IMR-90 (cell line): Measurements from ENCODE around the gene LHPP. TPM values are rescaled to one million over a fixed set of nuclear protein-coding genes. Genes with fewer than 3 reads are reported as not detected.

ENCODE experiments used
- ATAC-seq: fragments of 200-7000 bp; cut with Tn5 transposase; 2 replicates; pipeline ENCODE4 v1.9.1; 2020; ENCODE audit warnings: low read depth, mild to moderate bottlenecking, moderate library complexity
- BruUV-seq: library from RNA; stranded (reverse); fragments of 400-500 nt; replicated peaks from 2 replicates; lab custom pipeline; 2021; lab: Mats Ljungman, UMichigan
- CTCF ChIA-PET: fragments of 300-600 bp; formaldehyde crosslinking; extraction: SDS; loops from one replicate; lab custom pipeline; 2021; ENCODE audit warnings: antibody characterized with exemption; lab: Yijun Ruan, JAX
- POLR2A ChIA-PET: fragments of 300-600 bp; sonication (Branson Sonifier 250); formaldehyde crosslinking; loops from one replicate; lab custom pipeline; 2022; ENCODE audit warnings: antibody characterized with exemption; ENCODE audit not compliant: unreplicated experiment; lab: Charles Lee
- DNase-seq: peaks from one replicate; pipeline ENCODE4 v3.0.0; 2013
- H2AFZ ChIP-seq: replicated peaks from 2 replicates; pipeline ENCODE3; 2013; ENCODE audit warnings: low read length, mild to moderate bottlenecking; ENCODE audit not compliant: poor library complexity
- H2AK5ac ChIP-seq: 2 replicates; pipeline ENCODE4 v1.6.1; 2013; ENCODE audit warnings: low read depth, low read length, inconsistent platforms
- H2AK9ac ChIP-seq: replicated peaks from 2 replicates; pipeline ENCODE3; 2013; ENCODE audit warnings: mild to moderate bottlenecking, low read depth, low read length, moderate library complexity; ENCODE audit not compliant: poor library complexity
- H2BK120ac ChIP-seq: 2 replicates; pipeline ENCODE4 v1.6.1; 2013; ENCODE audit warnings: low read depth, low read length, inconsistent platforms
- H2BK15ac ChIP-seq: 3 replicates; pipeline ENCODE4 v1.6.1; 2013; ENCODE audit warnings: low read depth, low read length, inconsistent platforms
- H2BK20ac ChIP-seq: 2 replicates; pipeline ENCODE4 v1.6.1; 2013; ENCODE audit warnings: low read depth, mild to moderate bottlenecking, inconsistent platforms, low read length, moderate library complexity
- H2BK5ac ChIP-seq: 2 replicates; pipeline ENCODE4 v1.6.1; 2013; ENCODE audit warnings: mild to moderate bottlenecking, low read depth, low read length, inconsistent platforms; ENCODE audit not compliant: poor library complexity, severe bottlenecking
- H3K14ac ChIP-seq: replicated peaks from 2 replicates; pipeline ENCODE4 v1.6.1; 2013; ENCODE audit warnings: low read depth, low read length, inconsistent platforms
- H3K18ac ChIP-seq: 2 replicates; pipeline ENCODE4 v1.6.1; 2013; ENCODE audit warnings: low read depth, low read length, control low read depth
- H3K23ac ChIP-seq: 2 replicates; pipeline ENCODE4 v1.6.1; 2013; ENCODE audit warnings: low read depth, low read length, inconsistent platforms
- H3K27ac ChIP-seq: 2 replicates; pipeline ENCODE4 v1.5.1; 2013; ENCODE audit warnings: mild to moderate bottlenecking, control low read depth, low read length; ENCODE audit not compliant: insufficient read depth
- H3K27me3 ChIP-seq: 2 replicates; pipeline ENCODE4 v1.6.1; 2013; ENCODE audit warnings: low read length; ENCODE audit not compliant: control insufficient read depth, insufficient read depth
- H3K36me3 ChIP-seq: 2 replicates; pipeline ENCODE4 v1.6.1; 2013; ENCODE audit warnings: low read length, mixed read lengths; ENCODE audit not compliant: control insufficient read depth, insufficient read depth
- H3K4ac ChIP-seq: 2 replicates; pipeline ENCODE4 v1.6.1; 2013; ENCODE audit warnings: low read depth, low read length, inconsistent platforms
- H3K4me1 ChIP-seq: 2 replicates; pipeline ENCODE4 v1.6.1; 2013; ENCODE audit warnings: low read length, mixed read lengths; ENCODE audit not compliant: control insufficient read depth, insufficient read depth
- H3K4me2 ChIP-seq: 2 replicates; pipeline ENCODE4 v1.6.1; 2013; ENCODE audit warnings: low read depth, mild to moderate bottlenecking, control low read depth, low read length, moderate library complexity
- H3K4me3 ChIP-seq: 2 replicates; pipeline ENCODE4 v1.5.1; 2013; ENCODE audit warnings: low read depth, mild to moderate bottlenecking, control low read depth, low read length, moderate library complexity; ENCODE audit not compliant: insufficient read depth
- H3K56ac ChIP-seq: 2 replicates; pipeline ENCODE4 v1.6.1; 2013; ENCODE audit warnings: low read length, inconsistent platforms; ENCODE audit not compliant: insufficient read depth; ENCODE audit errors: extremely low read depth
- H3K79me1 ChIP-seq, 2 experiments: 2 replicates each; pipeline ENCODE4 v1.6.1; 2013; ENCODE audit warnings: low read length in 2 of 2, inconsistent platforms in 1 of 2, low read depth in 1 of 2
- H3K9ac ChIP-seq: 2 replicates; pipeline ENCODE4 v1.6.1; 2013; ENCODE audit warnings: low read depth, low read length, control low read depth
- H3K9me1 ChIP-seq: 2 replicates; pipeline ENCODE4 v1.6.1; 2013; ENCODE audit warnings: low read length, inconsistent platforms; ENCODE audit not compliant: insufficient read depth
- H3K9me3 ChIP-seq: 2 replicates; pipeline ENCODE4 v1.6.1; 2013; ENCODE audit warnings: low read length; ENCODE audit not compliant: control insufficient read depth, insufficient read depth
- H4K20me1 ChIP-seq: 2 replicates; pipeline ENCODE4 v1.6.1; 2013; ENCODE audit warnings: low read length, inconsistent platforms; ENCODE audit not compliant: insufficient read depth
- H4K5ac ChIP-seq: 2 replicates; pipeline ENCODE4 v1.6.1; 2013; ENCODE audit warnings: mild to moderate bottlenecking, low read depth, low read length, control low read depth
- H4K8ac ChIP-seq, 2 experiments: 2 replicates each; pipeline ENCODE4 v1.6.1; 2013; ENCODE audit warnings: low read depth in 2 of 2, low read length in 2 of 2, control low read depth in 1 of 2, inconsistent platforms in 1 of 2
- H4K91ac ChIP-seq: 2 replicates; pipeline ENCODE4 v1.6.1; 2013; ENCODE audit warnings: low read depth, low read length, inconsistent platforms; ENCODE audit not compliant: insufficient read depth
- CEBPB ChIP-seq: IDR thresholded peaks from 2 replicates; pipeline ENCODE4 v1.6.1; 2012; ENCODE audit warnings: low read depth, low read length, improper control_type of control experiment
- WGBS, 2 experiments: methylation state at CpG; one replicate each; pipeline versions ENCODE4 v1.1.5 to v1.1.7; 2013; ENCODE audit warnings: missing lambda C conversion rate in 2 of 2; ENCODE audit not compliant: insufficient read length in 1 of 2; ENCODE audit errors: extremely low coverage in 2 of 2; 5-methylcytosine and 5-hydroxymethylcytosine counted together
- dilution Hi-C: fragments of 300-500 bp; cut with HindIII; formaldehyde crosslinking; loops from one replicate; pipeline ENCODE4 v1.14.3; 2018; ENCODE audit warnings: low sequenced_read_pairs; ENCODE audit not compliant: unreplicated experiment
- in situ Hi-C: fragments of 300-500 bp; cut with MboI; formaldehyde crosslinking; loops from 3 replicates; pipeline ENCODE4 v1.14.3; 2019; ENCODE audit warnings: low sequenced_read_pairs, inconsistent platforms, mixed read lengths
- intact Hi-C: fragments of 100-400 bp; cut with micrococcal nuclease; formaldehyde crosslinking; loops from 2 replicates; pipeline ENCODE4 v1.10.0; 2022
- polyA plus RNA-seq, 3 experiments: library from polyadenylated mRNA; depleted of rRNA; stranded (reverse); fragments of >200 nt; gene quantifications; 2 replicates each; pipeline ENCODE4 v1.2.3, GENCODE V29; 2012; ENCODE audit warnings: low replicate concordance in 1 of 3
- total RNA-seq: library from RNA; depleted of rRNA; stranded (reverse); fragments of >200 nt; gene quantifications from 2 replicates; pipeline ENCODE4 v1.2.3, GENCODE V29; 2012

Gene LHPP
- total and polyA plus RNA-seq, 2 of the 4 experiments (the other 2 are of a cell fraction) = 2.7 to 8.3 TPM

DNA sequence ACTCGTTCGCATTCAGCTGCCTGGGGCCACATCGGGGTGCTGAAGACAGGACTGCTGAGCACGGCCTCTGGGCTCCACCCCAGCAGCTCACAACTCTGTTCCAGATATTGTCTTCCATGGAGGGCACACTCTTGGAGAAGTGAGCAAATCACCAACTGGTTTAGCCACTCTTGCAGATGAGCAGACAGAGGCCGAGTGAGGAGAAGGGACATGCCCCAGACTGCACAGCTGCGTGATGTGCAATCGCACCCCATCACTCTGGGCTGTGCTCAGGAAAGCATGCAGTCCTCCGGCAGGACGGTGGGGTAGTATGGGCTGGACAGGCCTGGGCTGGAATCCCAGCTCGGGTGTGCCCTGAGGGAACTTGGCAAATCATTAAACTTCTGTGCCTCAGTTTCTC, 170.9 kb downstream of the LHPP start:
- Histone ChIP-seq H2AFZ (no peak overlapping the region), H2BK5ac (no peak overlapping the region), H3K9me3 (no peaks in the 10 kb centered on the region), H3K4ac (no peak overlapping the region), H3K79me1 (0 out of 4 replicates have a peak, but pooled peaks cover 0 to 3% of the 10 kb centered on the region in 2 experiments), H3K4me2 (no peak overlapping the region), H2BK20ac (no peak overlapping the region), H2AK9ac (no peak overlapping the region), H3K14ac (no peak overlapping the region), H3K27me3 (no peaks in the 10 kb centered on the region), H3K27ac (no peak overlapping the region), H3K23ac (no peak overlapping the region), H2BK120ac (no peak overlapping the region), H3K4me3 (no peak overlapping the region), H3K18ac (no peak overlapping the region), H3K36me3 (no peaks in the 10 kb centered on the region), H4K8ac (no peak overlapping the region), H4K5ac (no peak overlapping the region), H3K9me1 (peaks cover 6% of the 10 kb centered on the region; the same call in 1 of the 2 replicates), H3K56ac (no peak overlapping the region), H3K9ac (no peak overlapping the region), H4K20me1 (peaks cover 3% of the 10 kb centered on the region), H3K4me1 (no peaks in the 10 kb centered on the region; the same call in 1 of the 2 replicates), H2AK5ac (no peak overlapping the region; the same call in 1 of the 2 replicates), H4K91ac (no peak overlapping the region), H2BK15ac (no peak overlapping the region)
- no peak for TF ChIP-seq CEBPB
- in situ Hi-C loops (no loop called here), intact Hi-C loops (loop anchor here (5.0 kb wide), 1 partner anchor 110 kb away; the partner anchor contains the start of gene FAM53B), dilution Hi-C loops (no loop called here)
- CTCF ChIA-PET = no interaction called here
- DNase-seq (no peak), ATAC-seq (no peak)
- POLR2A ChIA-PET = no interaction called here
- BruUV-seq = no TSS peak
- WGBS, 2 experiments = 30% methylated on average over 2 of the region's 10 CpGs; no CpG with 5 or more reads in 1 of the 2 experiments
